Astrocyte of the spinal cord (primary cell): ENCODE measurements around the gene AK5.

ENCODE experiments used
- DNase-seq: peaks from one replicate; pipeline ENCODE4 v3.0.0; 2011; ENCODE audit warnings: low read depth, low spot score
- H3K4me3 ChIP-seq: 2 replicates; pipeline ENCODE4 v1.5.1; 2011; ENCODE audit warnings: low read depth, mild to moderate bottlenecking, low read length, moderate library complexity
- CTCF ChIP-seq: IDR thresholded peaks from 2 replicates; pipeline ENCODE4 v1.5.1; 2012; ENCODE audit warnings: low read depth, mild to moderate bottlenecking, low read length, inconsistent platforms
- in situ Hi-C: cut with HindIII; loops from 2 replicates; pipeline ENCODE4 v1.10.0; 2017; ENCODE audit warnings: low sequenced_read_pairs

AK5 gene

GRCh38 chr1:77428068-77428467 is 146.2 kb downstream of the AK5 start:
- no peak for TF ChIP-seq CTCF
- H3K4me3 ChIP-seq = no peak overlapping the region
- DNase-seq = no peak
- in situ Hi-C loops = no loop called here

GRCh38 chr1:77430966-77431690 is 149.3 kb downstream of the AK5 start:
- no peak for DNase-seq
- no peak for TF ChIP-seq CTCF
- H3K4me3 ChIP-seq = no peak overlapping the region
- in situ Hi-C loops = no loop called here

DNA sequence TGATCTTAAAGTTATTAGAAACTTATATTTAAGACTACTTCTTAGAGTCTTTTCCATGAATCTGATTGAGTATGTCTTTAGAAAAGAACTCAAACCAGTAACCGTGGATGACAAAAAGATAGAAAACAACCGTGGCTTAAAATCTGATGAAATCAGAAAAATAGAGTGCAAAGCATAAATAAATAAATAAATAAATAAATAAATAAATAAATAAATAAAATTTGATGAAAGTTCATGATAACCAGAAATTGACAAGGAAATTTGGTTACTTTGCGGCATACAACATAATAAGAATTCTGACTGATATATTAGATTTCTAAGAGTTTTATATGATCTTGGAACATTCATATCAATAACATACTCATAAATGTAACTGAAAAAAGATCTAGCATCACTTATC is 152.1 kb downstream of the AK5 start:
- TF ChIP-seq CTCF = no peak
- H3K4me3 ChIP-seq = no peak overlapping the region
- no peak for DNase-seq
- in situ Hi-C loops = no loop called here

GRCh38 chr1:77434967-77435366 is 153.1 kb downstream of the AK5 start:
- TF ChIP-seq CTCF = no peak
- in situ Hi-C loops = no loop called here
- no peak for DNase-seq
- H3K4me3 ChIP-seq = no peak overlapping the region

- peak; percentile 85 for DNase-seq
- no peak for TF ChIP-seq CTCF
- in situ Hi-C loops = no loop called here
Observed at GRCh38 chr1:77438236-77438913, 156.6 kb downstream of the AK5 start.

GRCh38 chr1:77446841-77447555 is 165.2 kb downstream of the AK5 start:
- in situ Hi-C loops = no loop called here

More at GRCh38 chr1:77438236-77438913, 156.6 kb downstream of the AK5 start:
- no peak overlapping the region for H3K4me3 ChIP-seq

More at GRCh38 chr1:77446841-77447555, 165.2 kb downstream of the AK5 start:
- TF ChIP-seq CTCF = no peak
- no peak overlapping the region for H3K4me3 ChIP-seq
- DNase-seq = no peak
